ENCODE results near the gene KNSTRN. TPM values are rescaled to one million over a fixed set of nuclear protein-coding genes. Genes with fewer than 3 reads are reported as not detected.
A peak's percentile ranks its signal among the peaks of the same experiment; 100 is the strongest.

Gene KNSTRN
- total RNA-seq, 1 donor from 2014 or later = 74.7 TPM

DNA sequence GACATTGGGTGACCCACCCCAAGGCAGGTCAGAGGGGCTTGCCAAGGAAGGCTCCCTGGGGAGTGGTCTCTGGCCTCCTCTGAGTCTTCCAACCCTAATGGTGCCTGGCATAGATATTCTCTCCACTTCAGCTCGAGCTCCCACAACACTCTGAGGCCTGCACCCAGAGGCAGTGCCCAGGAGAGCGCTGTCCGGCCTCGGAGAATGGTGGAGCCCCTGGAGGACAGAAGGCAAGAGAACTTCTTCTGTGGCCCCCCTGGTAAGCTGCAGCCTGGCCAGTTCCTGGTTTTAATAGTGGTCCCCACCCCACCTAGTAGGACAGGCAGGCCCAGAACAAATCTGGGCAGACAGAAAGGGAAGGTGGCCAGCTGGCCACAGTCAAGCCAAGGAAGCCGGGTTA is 17.5 kb upstream of the KNSTRN start:
- H3K36me3 Mint-ChIP-seq (ENCODE audit: low read depth) = no peaks in the 10 kb centered on the region
- TF ChIP-seq, protein P1, sequence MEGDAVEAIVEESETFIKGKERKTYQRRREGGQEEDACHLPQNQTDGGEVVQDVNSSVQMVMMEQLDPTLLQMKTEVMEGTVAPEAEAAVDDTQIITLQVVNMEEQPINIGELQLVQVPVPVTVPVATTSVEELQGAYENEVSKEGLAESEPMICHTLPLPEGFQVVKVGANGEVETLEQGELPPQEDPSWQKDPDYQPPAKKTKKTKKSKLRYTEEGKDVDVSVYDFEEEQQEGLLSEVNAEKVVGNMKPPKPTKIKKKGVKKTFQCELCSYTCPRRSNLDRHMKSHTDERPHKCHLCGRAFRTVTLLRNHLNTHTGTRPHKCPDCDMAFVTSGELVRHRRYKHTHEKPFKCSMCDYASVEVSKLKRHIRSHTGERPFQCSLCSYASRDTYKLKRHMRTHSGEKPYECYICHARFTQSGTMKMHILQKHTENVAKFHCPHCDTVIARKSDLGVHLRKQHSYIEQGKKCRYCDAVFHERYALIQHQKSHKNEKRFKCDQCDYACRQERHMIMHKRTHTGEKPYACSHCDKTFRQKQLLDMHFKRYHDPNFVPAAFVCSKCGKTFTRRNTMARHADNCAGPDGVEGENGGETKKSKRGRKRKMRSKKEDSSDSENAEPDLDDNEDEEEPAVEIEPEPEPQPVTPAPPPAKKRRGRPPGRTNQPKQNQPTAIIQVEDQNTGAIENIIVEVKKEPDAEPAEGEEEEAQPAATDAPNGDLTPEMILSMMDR (conservative IDR thresholded peaks at IDR 0.05) = no peak
- no peaks in the 10 kb centered on the region for H3K9me3 Mint-ChIP-seq
- no peak overlapping the region for H3K4me3 Mint-ChIP-seq
- no peak overlapping the region for H3K27ac Mint-ChIP-seq (ENCODE audit: unreplicated experiment)
- peaks cover 36% of the 10 kb centered on the region for H3K27me3 Mint-ChIP-seq (ENCODE audit: low read depth)
- no peak for DNase-seq (ENCODE audit: low read depth, low spot score)
- H3K4me1 Mint-ChIP-seq = peaks cover 4% of the 10 kb centered on the region

DNA sequence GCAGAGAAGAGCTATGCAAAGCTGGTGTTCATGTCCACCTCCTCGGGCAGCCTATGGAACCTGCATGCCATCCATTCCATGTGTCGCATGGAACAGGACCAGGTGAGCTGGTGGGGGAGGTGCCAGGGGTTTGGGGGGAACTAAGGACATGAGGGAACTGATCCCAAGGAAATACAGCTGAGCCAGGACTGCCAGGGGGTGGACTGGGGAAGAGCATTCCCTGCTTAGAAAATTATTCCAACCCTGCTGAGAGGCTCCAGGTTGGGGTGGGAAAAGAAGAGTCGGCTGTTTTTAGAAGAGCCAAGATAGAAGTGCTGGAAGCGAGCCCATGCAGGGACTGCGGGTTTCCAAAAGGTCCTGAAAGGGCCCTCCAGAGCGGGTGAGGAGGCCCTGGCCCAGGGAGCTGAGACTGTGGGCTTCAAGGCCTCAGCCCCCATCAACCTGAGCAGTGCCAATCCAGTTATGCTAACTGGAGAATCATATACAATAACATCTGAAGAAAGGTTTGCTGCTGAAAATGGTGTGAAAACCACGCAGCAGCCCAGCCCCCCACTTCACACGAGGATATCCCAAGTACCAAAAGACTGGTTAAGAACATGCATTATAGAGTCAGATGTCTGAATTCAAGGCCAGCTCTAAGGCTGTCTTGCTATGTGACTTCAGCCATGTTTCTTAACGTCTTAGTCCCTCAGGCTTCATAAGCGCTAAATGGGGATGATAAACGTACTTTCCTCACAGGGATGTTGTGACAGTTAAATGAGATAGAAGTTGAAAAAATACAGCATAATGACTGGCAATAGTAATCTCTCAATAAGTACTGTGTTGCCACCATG is 16.7 kb upstream of the KNSTRN start:
- Mint-ChIP-seq H3K4me1 (peaks cover 4% of the 10 kb centered on the region), H3K36me3 (ENCODE audit: low read depth) (no peaks in the 10 kb centered on the region), H3K4me3 (no peak overlapping the region), H3K9me3 (no peaks in the 10 kb centered on the region), H3K27ac (ENCODE audit: unreplicated experiment) (no peak overlapping the region), H3K27me3 (ENCODE audit: low read depth) (peaks cover 31% of the 10 kb centered on the region)
- TF ChIP-seq, protein P1 (conservative IDR thresholded peaks at IDR 0.05) = no peak
- DNase-seq (ENCODE audit: low read depth, low spot score) = no peak

DNA sequence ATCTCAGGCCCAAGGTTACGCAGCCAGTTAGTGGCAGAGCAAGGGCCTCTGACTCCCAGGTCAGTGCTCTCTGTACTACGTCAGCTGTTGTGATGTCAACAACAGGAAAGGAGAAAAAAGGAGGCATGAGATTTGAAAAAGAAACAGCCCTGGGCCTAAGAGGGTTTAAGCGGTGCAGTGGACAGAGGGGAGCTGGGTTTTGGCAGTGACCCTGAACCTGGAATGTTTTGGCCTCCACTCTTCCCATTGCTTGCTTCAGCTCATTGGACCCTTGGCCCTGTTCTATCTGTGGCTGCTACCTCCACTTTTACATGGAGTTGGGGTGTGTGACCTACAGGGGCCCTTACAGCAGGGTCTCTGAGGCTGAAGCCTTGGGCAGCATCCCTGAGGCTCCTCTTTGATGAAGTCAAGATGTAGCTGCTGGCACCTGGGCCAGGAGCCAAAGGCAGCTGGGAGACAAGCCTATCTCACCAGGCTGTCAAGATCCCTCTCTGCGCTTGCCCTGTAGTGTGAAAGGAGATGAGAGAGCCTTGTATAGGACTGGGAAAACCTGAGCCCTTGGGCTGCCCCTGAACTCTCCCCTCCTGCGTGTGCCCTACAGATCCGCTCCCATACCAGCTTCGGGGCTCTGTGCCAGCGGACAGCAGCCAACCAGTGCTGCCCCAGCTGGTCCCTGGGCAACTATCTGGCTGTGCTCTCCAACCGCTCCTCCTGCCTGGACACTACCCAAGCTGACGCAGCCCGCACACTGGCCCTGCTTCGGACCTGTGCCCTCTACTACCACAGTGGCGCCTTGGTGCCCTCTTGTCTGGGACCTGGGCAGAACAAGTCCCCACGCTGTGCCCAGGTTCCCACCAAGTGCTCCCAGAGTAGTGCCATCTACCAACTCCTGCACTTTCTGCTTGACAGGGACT is 15.8 kb upstream of the KNSTRN start:
- peaks cover 4% of the 10 kb centered on the region for H3K4me1 Mint-ChIP-seq
- H3K4me3 Mint-ChIP-seq = no peak overlapping the region
- no peak overlapping the region for H3K27ac Mint-ChIP-seq (ENCODE audit: unreplicated experiment)
- TF ChIP-seq, protein P1 (conservative IDR thresholded peaks at IDR 0.05) = no peak
- no peaks in the 10 kb centered on the region for H3K9me3 Mint-ChIP-seq
- no peak for DNase-seq (ENCODE audit: low read depth, low spot score)
- H3K36me3 Mint-ChIP-seq (ENCODE audit: low read depth) = no peaks in the 10 kb centered on the region
- peaks cover 29% of the 10 kb centered on the region for H3K27me3 Mint-ChIP-seq (ENCODE audit: low read depth)

DNA sequence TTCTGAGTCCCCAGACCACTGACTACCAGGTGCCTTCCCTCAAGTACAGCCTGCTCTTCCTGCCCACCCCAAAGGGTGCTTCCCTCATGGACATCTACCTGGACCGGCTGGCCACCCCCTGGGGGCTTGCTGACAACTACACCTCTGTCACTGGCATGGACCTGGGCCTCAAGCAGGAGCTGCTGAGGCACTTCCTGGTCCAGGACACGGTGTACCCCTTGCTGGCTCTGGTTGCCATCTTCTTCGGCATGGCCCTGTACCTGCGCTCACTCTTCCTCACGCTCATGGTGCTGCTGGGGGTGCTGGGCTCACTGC is 15.2 kb upstream of the KNSTRN start:
- no peak for DNase-seq (ENCODE audit: low read depth, low spot score)
- TF ChIP-seq, protein P1 (conservative IDR thresholded peaks at IDR 0.05) = no peak
- Mint-ChIP-seq H3K27ac (ENCODE audit: unreplicated experiment) (no peak overlapping the region), H3K36me3 (ENCODE audit: low read depth) (no peaks in the 10 kb centered on the region), H3K4me1 (peaks cover 4% of the 10 kb centered on the region), H3K27me3 (ENCODE audit: low read depth) (peaks cover 28% of the 10 kb centered on the region), H3K4me3 (no peak overlapping the region), H3K9me3 (no peaks in the 10 kb centered on the region)

DNA sequence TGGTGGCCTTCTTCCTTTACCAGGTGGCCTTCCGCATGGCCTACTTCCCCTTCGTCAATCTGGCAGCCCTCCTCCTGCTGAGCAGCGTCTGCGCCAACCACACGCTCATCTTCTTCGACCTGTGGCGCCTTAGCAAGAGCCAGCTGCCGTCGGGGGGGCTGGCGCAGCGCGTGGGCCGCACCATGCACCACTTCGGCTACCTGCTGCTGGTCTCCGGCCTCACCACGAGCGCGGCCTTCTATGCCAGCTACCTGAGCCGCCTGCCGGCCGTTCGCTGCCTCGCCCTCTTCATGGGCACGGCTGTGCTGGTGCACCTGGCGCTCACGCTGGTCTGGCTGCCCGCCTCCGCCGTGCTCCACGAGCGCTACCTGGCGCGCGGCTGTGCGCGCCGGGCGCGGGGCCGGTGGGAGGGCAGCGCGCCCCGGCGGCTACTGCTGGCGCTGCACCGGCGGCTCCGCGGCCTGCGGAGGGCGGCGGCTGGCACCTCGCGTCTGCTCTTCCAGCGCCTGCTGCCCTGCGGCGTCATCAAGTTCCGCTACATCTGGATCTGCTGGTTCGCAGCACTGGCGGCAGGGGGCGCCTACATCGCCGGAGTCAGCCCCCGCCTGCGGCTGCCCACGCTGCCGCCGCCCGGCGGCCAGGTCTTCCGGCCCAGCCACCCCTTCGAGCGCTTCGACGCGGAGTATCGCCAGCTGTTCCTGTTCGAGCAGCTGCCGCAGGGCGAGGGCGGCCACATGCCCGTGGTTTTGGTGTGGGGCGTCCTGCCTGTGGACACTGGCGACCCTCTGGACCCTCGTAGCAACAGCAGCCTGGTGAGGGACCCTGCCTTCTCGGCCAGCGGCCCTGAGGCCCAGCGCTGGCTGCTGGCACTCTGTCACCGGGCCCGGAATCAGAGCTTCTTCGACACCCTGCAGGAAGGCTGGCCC is 14.6 kb upstream of the KNSTRN start:
- Mint-ChIP-seq H3K4me3 (no peak overlapping the region), H3K27me3 (ENCODE audit: low read depth) (peaks cover 27% of the 10 kb centered on the region), H3K4me1 (peaks cover 4% of the 10 kb centered on the region), H3K36me3 (ENCODE audit: low read depth) (no peaks in the 10 kb centered on the region), H3K9me3 (no peaks in the 10 kb centered on the region), H3K27ac (ENCODE audit: unreplicated experiment) (no peak overlapping the region)
- TF ChIP-seq, protein P1 (conservative IDR thresholded peaks at IDR 0.05) = peak; percentile 85
- DNase-seq (ENCODE audit: low read depth, low spot score) = peak; percentile 80

Data from neural crest cell (in vitro differentiated cells).